Measurements from ENCODE around the gene GPR156. TPM values are rescaled to one million over a fixed set of nuclear protein-coding genes. Genes with fewer than 3 reads are reported as not detected.

The GPR156 gene
- total and polyA plus RNA-seq, 12 donors = 0.04 to 0.23 (median 0.07) TPM; not detected in 7

GRCh38 chr3:120281261-120281660 lies 3.8 kb downstream of the GPR156 start:
- no peak for TF ChIP-seq CTCF (IDR thresholded peaks at IDR 0.05)
- 91% methylated on average over 3 of the region's 3 CpGs for WGBS, 2 donors

GRCh38 chr3:120280566-120280965 lies 4.5 kb downstream of the GPR156 start:
- 86 to 91% methylated on average over 3 of the region's 3 CpGs for WGBS, 2 donors
- Histone ChIP-seq H3K27ac (no peak overlapping the region), H3K4me3 (no peak overlapping the region), H3K27me3 (peaks cover 0 to 21% (median 12%) of the 10 kb centered on the region in 7 donors), H3K9me3 (no peaks in the 10 kb centered on the region), H3K36me3 (no peaks in the 10 kb centered on the region), H3K4me1 (peaks cover 0 to 8% (median 3%) of the 10 kb centered on the region in 9 donors)
- no peak for DNase-seq
- intact Hi-C loops (cut with DNase I) = no loop called here
- no peak for ATAC-seq
- no peak for TF ChIP-seq CTCF (IDR thresholded peaks at IDR 0.05)

More at GRCh38 chr3:120281261-120281660, 3.8 kb downstream of the GPR156 start:
- ATAC-seq (no peak), DNase-seq (no peak)
- no peaks in the 10 kb centered on the region for H3K36me3 ChIP-seq
- H3K27me3 ChIP-seq = peaks cover 0 to 28% (median 16%) of the 10 kb centered on the region in 7 donors
- intact Hi-C loops (cut with DNase I) = no loop called here
- peaks cover 0 to 9% (median 3%) of the 10 kb centered on the region in 9 donors for H3K4me1 ChIP-seq
- no peak overlapping the region for H3K27ac ChIP-seq
- no peak overlapping the region for H3K4me3 ChIP-seq
- H3K9me3 ChIP-seq = no peaks in the 10 kb centered on the region

GRCh38 chr3:120280026-120280425 lies 5.0 kb downstream of the GPR156 start:
- intact Hi-C loops (cut with DNase I) = no loop called here
- peaks cover 0 to 16% (median 6%) of the 10 kb centered on the region in 7 donors for H3K27me3 ChIP-seq
- H3K4me3 ChIP-seq = no peak overlapping the region
- DNase-seq = no peak
- no peak for ATAC-seq
- H3K4me1 ChIP-seq = peaks cover 0 to 4% (median 0%) of the 10 kb centered on the region in 9 donors
- no peaks in the 10 kb centered on the region for H3K9me3 ChIP-seq
- WGBS, 2 donors = 92 to 93% methylated on average over 1 of the region's 1 CpG
- TF ChIP-seq CTCF (IDR thresholded peaks at IDR 0.05) = no peak
- H3K36me3 ChIP-seq = no peaks in the 10 kb centered on the region
- no peak overlapping the region for H3K27ac ChIP-seq

- Histone ChIP-seq H3K36me3 (no peaks in the 10 kb centered on the region), H3K27ac (no peak overlapping the region), H3K27me3 (peaks cover 0 to 4% (median 0%) of the 10 kb centered on the region in 7 donors), H3K4me3 (no peak overlapping the region), H3K9me3 (no peaks in the 10 kb centered on the region), H3K4me1 (no peaks in the 10 kb centered on the region)
- no peak for ATAC-seq
- intact Hi-C loops (cut with DNase I) = no loop called here
- no peak for TF ChIP-seq CTCF (IDR thresholded peaks at IDR 0.05)
- WGBS, 2 donors = 75 to 86% methylated on average over 2 of the region's 2 CpGs
- no peak for DNase-seq
Measured at GRCh38 chr3:120276767-120277166, 8.3 kb downstream of the GPR156 start.

Measured in heart right ventricle (tissue), 16 donors.